ENCODE results near the gene PARD3.

DNA sequence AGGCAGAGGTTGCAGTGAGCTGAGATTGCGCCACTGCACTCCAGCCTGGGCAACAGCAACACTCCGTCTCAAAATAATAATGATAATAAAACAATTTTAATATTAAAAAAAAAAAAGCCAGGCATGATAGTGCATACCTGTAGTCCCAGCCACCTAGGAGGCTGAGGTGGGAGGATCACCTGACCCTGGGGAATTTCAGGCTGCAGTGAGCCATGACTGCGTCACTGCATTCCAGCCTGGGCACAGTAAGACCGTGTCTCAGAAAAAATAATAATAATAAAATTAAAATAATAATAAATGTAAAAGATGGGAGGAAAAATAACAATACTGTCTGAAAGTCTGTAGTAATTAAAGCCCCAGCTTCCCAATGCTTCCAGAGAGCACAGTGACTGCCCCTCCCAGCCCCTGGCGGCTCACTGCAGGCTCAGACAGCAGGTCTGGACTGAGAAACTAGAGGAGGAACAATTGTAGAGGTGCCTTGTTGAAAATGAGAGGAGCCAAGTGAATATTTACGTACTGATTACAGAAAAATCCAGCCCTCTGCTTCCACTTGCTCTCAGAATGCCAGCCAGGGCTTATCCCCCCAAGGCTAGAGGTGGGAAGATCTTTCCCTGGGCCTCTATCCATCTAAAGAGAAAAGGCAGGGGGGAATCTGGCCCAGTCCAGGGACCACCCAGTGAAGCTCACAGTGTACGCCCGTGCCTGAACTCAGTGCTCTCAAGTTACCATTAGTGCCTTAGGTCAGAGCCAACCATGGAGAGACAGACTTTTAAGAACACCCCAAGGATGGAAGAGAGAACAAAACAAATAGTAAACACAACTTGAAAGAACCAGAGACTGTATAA, 112.8 kb downstream of the PARD3 start:
- no peak for TF ChIP-seq POLR2A (IDR thresholded peaks at IDR 0.05)
- TF ChIP-seq, protein P1, sequence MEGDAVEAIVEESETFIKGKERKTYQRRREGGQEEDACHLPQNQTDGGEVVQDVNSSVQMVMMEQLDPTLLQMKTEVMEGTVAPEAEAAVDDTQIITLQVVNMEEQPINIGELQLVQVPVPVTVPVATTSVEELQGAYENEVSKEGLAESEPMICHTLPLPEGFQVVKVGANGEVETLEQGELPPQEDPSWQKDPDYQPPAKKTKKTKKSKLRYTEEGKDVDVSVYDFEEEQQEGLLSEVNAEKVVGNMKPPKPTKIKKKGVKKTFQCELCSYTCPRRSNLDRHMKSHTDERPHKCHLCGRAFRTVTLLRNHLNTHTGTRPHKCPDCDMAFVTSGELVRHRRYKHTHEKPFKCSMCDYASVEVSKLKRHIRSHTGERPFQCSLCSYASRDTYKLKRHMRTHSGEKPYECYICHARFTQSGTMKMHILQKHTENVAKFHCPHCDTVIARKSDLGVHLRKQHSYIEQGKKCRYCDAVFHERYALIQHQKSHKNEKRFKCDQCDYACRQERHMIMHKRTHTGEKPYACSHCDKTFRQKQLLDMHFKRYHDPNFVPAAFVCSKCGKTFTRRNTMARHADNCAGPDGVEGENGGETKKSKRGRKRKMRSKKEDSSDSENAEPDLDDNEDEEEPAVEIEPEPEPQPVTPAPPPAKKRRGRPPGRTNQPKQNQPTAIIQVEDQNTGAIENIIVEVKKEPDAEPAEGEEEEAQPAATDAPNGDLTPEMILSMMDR (IDR thresholded peaks at IDR 0.05) = no peak
